Measurements from ENCODE around the gene TAMM41.
"Not testable (repeated sequence)": the region's sequence is repeated elsewhere in the genome, so short reads cannot be mapped to it uniquely, and the experiment has no call there.

GRCh38 chr3:11771931-11772330, 74.8 kb downstream of the TAMM41 start:
- not testable (repeated sequence) for TF ChIP-seq EP300 (IDR thresholded peaks at IDR 0.05; ENCODE audit: borderline replicate concordance in 1 of 2, control insufficient read depth in 1 of 2, low read depth in 2 of 2, low read length in 2 of 2); CTCF (IDR thresholded peaks at IDR 0.05 in 2 of 3, conservative IDR thresholded peaks at IDR 0.05 in 1 of 3; ENCODE audit: control insufficient read depth in 2 of 3, extremely low read depth in 1 of 3, insufficient read depth in 1 of 3, low read depth in 3 of 3, low read length in 3 of 3); SREBF2 (IDR thresholded peaks at IDR 0.05; ENCODE audit: low read length); KDM1A (IDR thresholded peaks at IDR 0.05; ENCODE audit: borderline replicate concordance); JUNB (IDR thresholded peaks at IDR 0.05); MXI1 (IDR thresholded peaks at IDR 0.05; ENCODE audit: low read depth, low read length); RELA (IDR thresholded peaks at IDR 0.05; ENCODE audit: borderline replicate concordance, partially characterized antibody)

All from GM12878 (cell line).